Panc1 (cell line): ENCODE measurements around the gene GRM1. TPM values are rescaled to one million over a fixed set of nuclear protein-coding genes. Genes with fewer than 3 reads are reported as not detected.

Source experiments
- ATAC-seq: fragments of 200-7000 bp; cut with Tn5 transposase; 2 replicates; pipeline ENCODE4 v1.9.1; 2020; ENCODE audit warnings: mild to moderate bottlenecking, moderate library complexity
- BruUV-seq: library from RNA; stranded (reverse); fragments of 400-500 nt; replicated peaks from 2 replicates; lab custom pipeline; 2021; lab: Mats Ljungman, UMichigan
- CTCF ChIA-PET: fragments of 300-600 bp; sonication (Branson Sonifier 250); formaldehyde crosslinking; loops from one replicate; lab custom pipeline; 2022; ENCODE audit warnings: antibody characterized with exemption; lab: Charles Lee
- POLR2A ChIA-PET: fragments of 300-600 bp; sonication (Branson Sonifier 250); formaldehyde crosslinking; loops from one replicate; lab custom pipeline; 2022; ENCODE audit warnings: antibody characterized with exemption; lab: Charles Lee
- DNase-seq: peaks from one replicate; pipeline ENCODE4 v3.0.0-alpha.2; 2010; ENCODE audit warnings: low read depth, low spot score
- H3K27ac ChIP-seq: 2 replicates; pipeline ENCODE4 v1.5.1; 2011; ENCODE audit warnings: mild to moderate bottlenecking, low read length, inconsistent platforms
- H3K27me3 ChIP-seq: fragments of 200-500 bp; sonication (Bioruptor generic); 2 replicates; pipeline ENCODE4 v1.6.0; 2014; ENCODE audit warnings: low read length, inconsistent platforms; ENCODE audit not compliant: control insufficient read depth, insufficient read depth
- H3K36me3 ChIP-seq: fragments of 200-500 bp; sonication (Bioruptor generic); 2 replicates; pipeline ENCODE4 v1.5.1; 2014; ENCODE audit warnings: inconsistent platforms, mild to moderate bottlenecking, low read length, moderate library complexity; ENCODE audit not compliant: control insufficient read depth, insufficient read depth
- H3K4me1 ChIP-seq: 2 replicates; pipeline ENCODE4 v1.5.1; 2011; ENCODE audit warnings: inconsistent platforms, mild to moderate bottlenecking, low read length, moderate library complexity; ENCODE audit not compliant: control insufficient read depth, insufficient read depth
- H3K4me3 ChIP-seq, 2 experiments: 2 replicates each; pipeline ENCODE4 v1.5.1; 2011 to 2012; ENCODE audit warnings: low read depth in 2 of 2, low read length in 2 of 2, mild to moderate bottlenecking in 2 of 2, inconsistent platforms in 1 of 2, moderate library complexity in 1 of 2
- H3K9me3 ChIP-seq: fragments of 200-500 bp; sonication (Bioruptor generic); 2 replicates; pipeline ENCODE4 v1.5.1; 2014; ENCODE audit warnings: low read depth, mild to moderate bottlenecking, inconsistent platforms, low read length, moderate library complexity; ENCODE audit not compliant: control insufficient read depth, insufficient read depth
- POLR2AphosphoS5 ChIP-seq: IDR thresholded peaks from 2 replicates; pipeline ENCODE4 v1.6.1; 2012; ENCODE audit warnings: mild to moderate bottlenecking, low read depth, low read length, moderate library complexity
- REST ChIP-seq, 2 experiments: IDR thresholded peaks; 2 replicates each; pipeline ENCODE4 v1.6.1; 2011 to 2012; ENCODE audit warnings: low read depth in 2 of 2, control low read depth in 1 of 2, low read length in 1 of 2, mild to moderate bottlenecking in 1 of 2, moderate library complexity in 1 of 2; ENCODE audit not compliant: insufficient read depth in 1 of 2
- SIN3A ChIP-seq: IDR thresholded peaks from 2 replicates; pipeline ENCODE4 v1.6.1; 2012; ENCODE audit warnings: low read depth, mild to moderate bottlenecking, low read length, moderate library complexity, borderline replicate concordance; ENCODE audit not compliant: insufficient read depth
- TCF7L2 ChIP-seq: IDR thresholded peaks from 2 replicates; pipeline ENCODE4 v1.6.1; 2011; ENCODE audit warnings: mild to moderate bottlenecking, low read depth, low read length, inconsistent platforms
- in situ Hi-C: cut with HindIII; loops from 2 replicates; pipeline ENCODE4 v1.10.0; 2016; ENCODE audit warnings: low sequenced_read_pairs, low pct_unique_long_range_greater_than_20kb
- intact Hi-C: fragments of 100-400 bp; cut with micrococcal nuclease; formaldehyde crosslinking; loops from one replicate; pipeline ENCODE4 v1.10.0; 2022; ENCODE audit not compliant: unreplicated experiment
- total RNA-seq: library from RNA; stranded (reverse); gene quantifications from one replicate; pipeline ENCODE4 v1.2.1, GENCODE V29; 2021; ENCODE audit not compliant: unreplicated experiment
- TF ChIP-seq, protein P1 (sequence below): fragments of 450-650 bp; IDR thresholded peaks from 2 replicates; pipeline ENCODE4 v1.5.1; 2017; ENCODE audit warnings: mild to moderate bottlenecking

Gene GRM1
- total RNA-seq, 1 experiment from 2014 or later: not detected

DNA sequence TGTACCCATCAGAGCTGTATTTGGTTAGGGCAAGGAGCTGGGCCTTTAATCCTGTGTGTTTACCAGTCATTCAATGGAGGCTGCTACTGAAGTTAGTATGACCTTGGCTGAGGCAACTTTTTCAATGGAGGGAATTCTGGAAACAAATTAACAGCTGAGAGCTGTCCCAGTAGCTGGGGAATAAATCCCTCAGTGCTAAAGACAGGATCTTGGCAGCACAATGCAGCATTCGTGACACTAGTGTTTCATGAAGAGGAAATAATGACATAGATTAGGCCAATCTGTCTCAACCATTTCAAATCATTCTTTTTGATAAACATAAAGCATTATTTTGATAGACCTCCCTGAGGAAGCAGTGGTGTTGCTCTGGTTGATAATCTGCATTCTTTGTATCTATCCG, 42.9 kb downstream of the GRM1 start:
- Histone ChIP-seq H3K27ac (no peak overlapping the region), H3K4me3 (no peak overlapping the region), H3K4me1 (no peaks in the 10 kb centered on the region), H3K27me3 (no peaks in the 10 kb centered on the region), H3K9me3 (no peaks in the 10 kb centered on the region), H3K36me3 (no peaks in the 10 kb centered on the region)
- CTCF ChIA-PET: no interaction called here
- POLR2A ChIA-PET: no interaction called here
- ATAC-seq (no peak), DNase-seq (no peak)
- BruUV-seq: no TSS peak
- TF ChIP-seq SIN3A: no peak
- TF ChIP-seq, protein P1, sequence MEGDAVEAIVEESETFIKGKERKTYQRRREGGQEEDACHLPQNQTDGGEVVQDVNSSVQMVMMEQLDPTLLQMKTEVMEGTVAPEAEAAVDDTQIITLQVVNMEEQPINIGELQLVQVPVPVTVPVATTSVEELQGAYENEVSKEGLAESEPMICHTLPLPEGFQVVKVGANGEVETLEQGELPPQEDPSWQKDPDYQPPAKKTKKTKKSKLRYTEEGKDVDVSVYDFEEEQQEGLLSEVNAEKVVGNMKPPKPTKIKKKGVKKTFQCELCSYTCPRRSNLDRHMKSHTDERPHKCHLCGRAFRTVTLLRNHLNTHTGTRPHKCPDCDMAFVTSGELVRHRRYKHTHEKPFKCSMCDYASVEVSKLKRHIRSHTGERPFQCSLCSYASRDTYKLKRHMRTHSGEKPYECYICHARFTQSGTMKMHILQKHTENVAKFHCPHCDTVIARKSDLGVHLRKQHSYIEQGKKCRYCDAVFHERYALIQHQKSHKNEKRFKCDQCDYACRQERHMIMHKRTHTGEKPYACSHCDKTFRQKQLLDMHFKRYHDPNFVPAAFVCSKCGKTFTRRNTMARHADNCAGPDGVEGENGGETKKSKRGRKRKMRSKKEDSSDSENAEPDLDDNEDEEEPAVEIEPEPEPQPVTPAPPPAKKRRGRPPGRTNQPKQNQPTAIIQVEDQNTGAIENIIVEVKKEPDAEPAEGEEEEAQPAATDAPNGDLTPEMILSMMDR: no peak
- intact Hi-C loops (no loop called here), in situ Hi-C loops (no loop called here)

- ChIA-PET CTCF (no interaction called here), POLR2A (no interaction called here)
- no peak overlapping the region for H3K27ac ChIP-seq
- intact Hi-C loops: no loop called here
- no peaks in the 10 kb centered on the region for H3K36me3 ChIP-seq
- TF ChIP-seq POLR2AphosphoS5: no peak
- no peak for TF ChIP-seq SIN3A
- no peak for TF ChIP-seq REST (IDR thresholded peaks at IDR 0.05; ENCODE audit: insufficient read depth in 1 of 2, low read depth in 2 of 2, low read length in 1 of 2)
- TF ChIP-seq, protein P1: no peak
- TF ChIP-seq TCF7L2: no peak
- DNase-seq (no peak), ATAC-seq (no peak)
- H3K27me3 ChIP-seq: no peaks in the 10 kb centered on the region
- no peaks in the 10 kb centered on the region for H3K9me3 ChIP-seq
- no peak overlapping the region for H3K4me3 ChIP-seq
- H3K4me1 ChIP-seq: no peaks in the 10 kb centered on the region
- BruUV-seq: no TSS peak
- in situ Hi-C loops: no loop called here
Observed at GRCh38 chr6:146077992-146078391, 49.1 kb downstream of the GRM1 start.
